A673 (cell line): Measurements from ENCODE around the gene DNAI2. TPM values are rescaled to one million over a fixed set of nuclear protein-coding genes. Genes with fewer than 3 reads are reported as not detected.

Experiments
- BruUV-seq: library from RNA; stranded (reverse); fragments of 400-500 nt; replicated peaks from 2 replicates; lab custom pipeline; 2021; lab: Mats Ljungman, UMichigan
- CTCF ChIA-PET: fragments of 300-600 bp; sonication (Branson Sonifier 250); formaldehyde crosslinking; loops from one replicate; lab custom pipeline; 2022; ENCODE audit warnings: antibody characterized with exemption; lab: Charles Lee
- POLR2A ChIA-PET: fragments of 300-600 bp; sonication (Branson Sonifier 250); formaldehyde crosslinking; loops from one replicate; lab custom pipeline; 2022; ENCODE audit warnings: antibody characterized with exemption; ENCODE audit not compliant: low non-redundant PET; lab: Charles Lee
- DNase-seq: peaks from one replicate; pipeline ENCODE4 v3.0.0-alpha.2; 2015; ENCODE audit warnings: low spot score
- H3K27ac ChIP-seq: fragments of 200-600 bp; sonication (generic); 2 replicates; pipeline ENCODE4 v1.5.1; 2016; ENCODE audit warnings: mixed run types, low read depth, mild to moderate bottlenecking, mixed read lengths, antibody characterized with exemption, low read length; ENCODE audit not compliant: poor library complexity, severe bottlenecking
- H3K27me3 ChIP-seq: fragments of 200-600 bp; sonication (generic); replicated peaks from 2 replicates; pipeline ENCODE4 v1.6.1; 2017; ENCODE audit warnings: mixed run types, low read depth, mild to moderate bottlenecking, mixed read lengths, antibody characterized with exemption, low read length; ENCODE audit not compliant: insufficient read depth, poor library complexity
- H3K36me3 ChIP-seq: fragments of 200-600 bp; sonication (generic); 2 replicates; pipeline ENCODE4 v1.6.1; 2016; ENCODE audit warnings: mixed run types, mild to moderate bottlenecking, mixed read lengths, antibody characterized with exemption, low read length; ENCODE audit not compliant: insufficient read depth, poor library complexity, severe bottlenecking
- H3K4me1 ChIP-seq: fragments of 200-600 bp; sonication (generic); 2 replicates; pipeline ENCODE4 v1.6.1; 2017; ENCODE audit warnings: mixed run types, mild to moderate bottlenecking, mixed read lengths, antibody characterized with exemption, low read length; ENCODE audit not compliant: insufficient read depth, poor library complexity, severe bottlenecking
- H3K4me3 ChIP-seq: fragments of 200-600 bp; sonication (generic); 2 replicates; pipeline ENCODE4 v1.5.1; 2016; ENCODE audit warnings: low read depth, mixed run types, mild to moderate bottlenecking, mixed read lengths, low read length; ENCODE audit not compliant: poor library complexity, severe bottlenecking
- H3K9me3 ChIP-seq: fragments of 200-600 bp; sonication (generic); 2 replicates; pipeline ENCODE4 v1.6.1; 2016; ENCODE audit warnings: mixed run types, low read depth, mild to moderate bottlenecking, mixed read lengths, antibody characterized with exemption, low read length; ENCODE audit not compliant: poor library complexity, severe bottlenecking
- EZH2 ChIP-seq: fragments of 200-600 bp; sonication (generic); IDR thresholded peaks from 2 replicates; pipeline ENCODE4 v1.6.1; 2017; ENCODE audit warnings: borderline replicate concordance, low read depth, mild to moderate bottlenecking, mixed read lengths, antibody characterized with exemption, low read length; ENCODE audit not compliant: poor library complexity, severe bottlenecking
- intact Hi-C: fragments of 100-400 bp; cut with micrococcal nuclease; formaldehyde crosslinking; loops from one replicate; pipeline ENCODE4 v1.10.0; 2022; ENCODE audit not compliant: unreplicated experiment
- total RNA-seq: library from RNA; stranded (reverse); gene quantifications from 2 replicates; pipeline ENCODE4 v1.2.3, GENCODE V29; 2021
- TF ChIP-seq, protein P1 (sequence below): fragments of 300-800, 200-600 bp; sonication (generic); conservative IDR thresholded peaks from 2 replicates; pipeline ENCODE4 v1.5.1; 2017; ENCODE audit warnings: low read depth, mild to moderate bottlenecking, antibody characterized with exemption, low read length, moderate library complexity, mixed read lengths

DNAI2 gene
- total RNA-seq, 1 experiment from 2014 or later: not detected

DNA sequence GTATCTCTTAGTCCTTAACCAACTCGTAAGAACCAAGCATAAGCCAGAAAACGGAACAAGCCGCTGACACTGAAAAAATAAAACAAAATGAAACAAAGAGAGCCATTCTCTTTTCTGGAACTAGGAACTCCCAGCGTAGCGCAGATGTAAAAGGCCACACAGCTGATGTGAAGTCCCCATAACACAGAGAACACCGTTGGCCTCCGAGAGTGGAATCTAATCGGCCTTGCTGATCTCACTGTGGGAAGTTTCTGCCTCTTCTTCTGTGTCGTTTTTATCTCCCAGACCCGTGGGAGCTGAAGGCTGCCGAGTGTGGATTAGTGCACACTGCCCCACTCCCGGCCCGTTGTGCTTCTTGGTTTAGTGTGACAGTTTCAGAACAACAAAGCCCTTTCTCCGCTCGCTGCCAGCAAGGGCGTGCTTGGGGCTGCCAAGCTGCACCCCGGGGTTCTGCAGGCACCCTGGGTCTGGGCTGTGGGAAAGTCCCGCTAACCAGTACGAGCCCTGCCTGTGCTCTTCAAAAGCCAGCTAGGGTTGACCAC is 38.9 kb upstream of the DNAI2 start:
- ChIA-PET CTCF (no interaction called here), POLR2A (no interaction called here)
- H3K4me1 ChIP-seq: no peaks in the 10 kb centered on the region
- H3K27me3 ChIP-seq: no peaks in the 10 kb centered on the region
- BruUV-seq: no TSS peak
- H3K27ac ChIP-seq: no peak overlapping the region
- no peak overlapping the region for H3K4me3 ChIP-seq
- TF ChIP-seq, protein P1, sequence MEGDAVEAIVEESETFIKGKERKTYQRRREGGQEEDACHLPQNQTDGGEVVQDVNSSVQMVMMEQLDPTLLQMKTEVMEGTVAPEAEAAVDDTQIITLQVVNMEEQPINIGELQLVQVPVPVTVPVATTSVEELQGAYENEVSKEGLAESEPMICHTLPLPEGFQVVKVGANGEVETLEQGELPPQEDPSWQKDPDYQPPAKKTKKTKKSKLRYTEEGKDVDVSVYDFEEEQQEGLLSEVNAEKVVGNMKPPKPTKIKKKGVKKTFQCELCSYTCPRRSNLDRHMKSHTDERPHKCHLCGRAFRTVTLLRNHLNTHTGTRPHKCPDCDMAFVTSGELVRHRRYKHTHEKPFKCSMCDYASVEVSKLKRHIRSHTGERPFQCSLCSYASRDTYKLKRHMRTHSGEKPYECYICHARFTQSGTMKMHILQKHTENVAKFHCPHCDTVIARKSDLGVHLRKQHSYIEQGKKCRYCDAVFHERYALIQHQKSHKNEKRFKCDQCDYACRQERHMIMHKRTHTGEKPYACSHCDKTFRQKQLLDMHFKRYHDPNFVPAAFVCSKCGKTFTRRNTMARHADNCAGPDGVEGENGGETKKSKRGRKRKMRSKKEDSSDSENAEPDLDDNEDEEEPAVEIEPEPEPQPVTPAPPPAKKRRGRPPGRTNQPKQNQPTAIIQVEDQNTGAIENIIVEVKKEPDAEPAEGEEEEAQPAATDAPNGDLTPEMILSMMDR: no peak
- H3K36me3 ChIP-seq: no peaks in the 10 kb centered on the region
- intact Hi-C loops: no loop called here
- H3K9me3 ChIP-seq: no peaks in the 10 kb centered on the region
- no peak for DNase-seq

DNA sequence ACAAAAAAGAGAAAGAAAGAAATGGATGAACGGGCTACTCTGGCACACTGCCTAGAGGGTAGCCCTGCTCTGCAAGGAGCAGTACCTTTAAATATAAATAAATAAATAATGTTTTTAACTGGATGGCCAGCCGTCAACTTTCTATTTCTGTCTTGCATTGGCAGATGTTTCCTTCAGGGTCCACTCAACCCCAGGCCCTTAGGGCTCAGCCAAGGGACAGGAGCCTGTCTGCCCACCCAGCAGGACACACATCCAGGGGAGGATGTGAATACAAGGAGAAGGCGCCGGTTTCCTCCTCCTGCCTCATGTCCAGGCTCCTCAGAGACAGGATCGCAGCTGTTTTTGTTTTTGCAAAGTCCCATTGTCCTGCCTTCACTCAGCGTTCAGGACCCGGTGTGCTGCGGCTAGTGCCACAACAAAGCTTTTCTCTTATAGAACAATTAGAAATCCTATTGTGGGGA is 38.1 kb upstream of the DNAI2 start:
- CTCF ChIA-PET: no interaction called here
- no peaks in the 10 kb centered on the region for H3K36me3 ChIP-seq
- intact Hi-C loops: no loop called here
- H3K4me1 ChIP-seq: no peaks in the 10 kb centered on the region
- H3K27me3 ChIP-seq: no peaks in the 10 kb centered on the region
- no peak for TF ChIP-seq EZH2
- TF ChIP-seq, protein P1: no peak
- POLR2A ChIA-PET: no interaction called here
- H3K9me3 ChIP-seq: no peaks in the 10 kb centered on the region
- H3K27ac ChIP-seq: no peak overlapping the region
- H3K4me3 ChIP-seq: no peak overlapping the region
- no peak for DNase-seq
- no TSS peak for BruUV-seq

DNA sequence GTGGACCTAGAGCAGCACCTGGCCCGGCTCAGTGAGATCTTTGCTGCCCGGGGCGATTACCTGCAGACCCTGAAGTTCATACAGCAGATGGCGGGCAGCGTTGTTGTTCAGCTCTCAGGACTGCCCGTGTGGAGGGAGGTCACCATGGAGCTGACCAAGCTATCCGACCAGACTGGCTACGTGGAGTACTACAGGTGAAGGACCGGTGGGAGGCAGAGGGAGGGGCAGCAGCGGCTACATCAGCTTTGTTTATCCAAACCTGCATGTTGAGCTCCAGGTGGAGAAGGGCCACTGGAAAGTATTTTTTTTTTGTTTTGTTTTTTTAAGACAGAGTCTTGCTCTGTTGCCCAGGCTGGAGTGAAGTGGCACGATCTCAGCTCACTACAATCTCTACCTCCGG is 36.7 kb upstream of the DNAI2 start:
- intact Hi-C loops: no loop called here
- DNase-seq: no peak
- TF ChIP-seq, protein P1: no peak
- TF ChIP-seq EZH2: no peak
- Histone ChIP-seq H3K36me3 (no peaks in the 10 kb centered on the region), H3K4me1 (no peaks in the 10 kb centered on the region), H3K9me3 (no peaks in the 10 kb centered on the region), H3K27ac (no peak overlapping the region), H3K27me3 (no peaks in the 10 kb centered on the region), H3K4me3 (no peak overlapping the region)
- ChIA-PET POLR2A (no interaction called here), CTCF (no interaction called here)
- no TSS peak for BruUV-seq
